Uterus (tissue), 2 donors: ENCODE results near the gene EXOSC5.

ENCODE experiments used
- POLR2A ChIP-seq, 2 donors: fragments of 450-650 bp; IDR thresholded peaks; one replicate each; pipeline ENCODE4 v1.6.1; 2016; ENCODE audit warnings: antibody characterized with exemption in 2 of 2, mild to moderate bottlenecking in 1 of 2, moderate library complexity in 1 of 2
- TF ChIP-seq, protein P1 (sequence below), 4 experiments: fragments of 200-600 bp in 2 of 4; fragments of 450-650 bp in 2 of 4; sonication (generic) in 2 of 4; IDR thresholded peaks; one replicate each; pipeline ENCODE4 v1.5.1; 2016 to 2019; ENCODE audit warnings: antibody characterized with exemption in 4 of 4, mild to moderate bottlenecking in 2 of 4, moderate library complexity in 1 of 4

DNA sequence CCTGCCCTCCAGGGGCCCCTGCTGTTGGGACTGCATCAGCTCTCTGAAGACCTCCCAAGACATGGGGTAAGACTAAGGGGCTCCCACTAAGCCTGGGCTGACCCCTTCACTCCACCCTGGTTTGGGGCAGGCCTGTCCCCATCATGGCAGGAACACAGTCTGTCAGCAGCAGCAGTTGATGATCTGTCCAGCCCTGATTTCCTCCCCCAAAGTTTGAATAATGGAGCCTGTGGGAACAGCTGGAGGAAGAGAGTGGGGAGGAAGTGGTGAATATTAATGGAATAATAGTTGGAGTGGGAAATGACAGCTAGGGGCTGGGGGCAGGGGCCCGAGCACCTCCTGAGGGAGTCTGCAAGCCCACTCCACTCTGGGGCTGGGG lies 31.3 kb upstream of the EXOSC5 start:
- TF ChIP-seq, protein P1, sequence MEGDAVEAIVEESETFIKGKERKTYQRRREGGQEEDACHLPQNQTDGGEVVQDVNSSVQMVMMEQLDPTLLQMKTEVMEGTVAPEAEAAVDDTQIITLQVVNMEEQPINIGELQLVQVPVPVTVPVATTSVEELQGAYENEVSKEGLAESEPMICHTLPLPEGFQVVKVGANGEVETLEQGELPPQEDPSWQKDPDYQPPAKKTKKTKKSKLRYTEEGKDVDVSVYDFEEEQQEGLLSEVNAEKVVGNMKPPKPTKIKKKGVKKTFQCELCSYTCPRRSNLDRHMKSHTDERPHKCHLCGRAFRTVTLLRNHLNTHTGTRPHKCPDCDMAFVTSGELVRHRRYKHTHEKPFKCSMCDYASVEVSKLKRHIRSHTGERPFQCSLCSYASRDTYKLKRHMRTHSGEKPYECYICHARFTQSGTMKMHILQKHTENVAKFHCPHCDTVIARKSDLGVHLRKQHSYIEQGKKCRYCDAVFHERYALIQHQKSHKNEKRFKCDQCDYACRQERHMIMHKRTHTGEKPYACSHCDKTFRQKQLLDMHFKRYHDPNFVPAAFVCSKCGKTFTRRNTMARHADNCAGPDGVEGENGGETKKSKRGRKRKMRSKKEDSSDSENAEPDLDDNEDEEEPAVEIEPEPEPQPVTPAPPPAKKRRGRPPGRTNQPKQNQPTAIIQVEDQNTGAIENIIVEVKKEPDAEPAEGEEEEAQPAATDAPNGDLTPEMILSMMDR (IDR thresholded peaks at IDR 0.05), result no peak
- TF ChIP-seq POLR2A (IDR thresholded peaks at IDR 0.05), result no peak
